ENCODE measurements around the gene HOXA13.

HOXA13 gene

GRCh38 chr7:27205325-27206280 lies 5.7 kb upstream of the HOXA13 start:
- peak; percentile 67 for DNase-seq

GRCh38 chr7:27204851-27205322 lies 5.0 kb upstream of the HOXA13 start:
- DNase-seq: no peak

GRCh38 chr7:27203964-27204594 lies 4.2 kb upstream of the HOXA13 start:
- peak; percentile 41 for DNase-seq

- peak; percentile 22 for DNase-seq
Measured at GRCh38 chr7:27203365-27203953, 3.6 kb upstream of the HOXA13 start.

- DNase-seq: no peak
Measured at GRCh38 chr7:27202862-27203134, 2.9 kb upstream of the HOXA13 start.

- peak; percentile 67 for DNase-seq
Measured at GRCh38 chr7:27202018-27202861, 2.3 kb upstream of the HOXA13 start.

GRCh38 chr7:27201580-27202017 lies 1.7 kb upstream of the HOXA13 start:
- peak; percentile 36 for DNase-seq

GRCh38 chr7:27200761-27201579 lies 1.1 kb upstream of the HOXA13 start:
- DNase-seq: peak; percentile 61

GRCh38 chr7:27198871-27199801 lies 755 bp downstream of the HOXA13 start:
- DNase-seq: peak; percentile 69

GRCh38 chr7:27198138-27198841 lies 1.6 kb downstream of the HOXA13 start:
- no peak for DNase-seq

- no peak for DNase-seq
Measured at GRCh38 chr7:27197137-27198042, 2.5 kb downstream of the HOXA13 start.

- DNase-seq: peak; percentile 94
Measured at GRCh38 chr7:27196287-27196767, 3.6 kb downstream of the HOXA13 start.

GRCh38 chr7:27194686-27195379 lies 5.1 kb downstream of the HOXA13 start:
- no peak for DNase-seq

- DNase-seq: no peak
Measured at GRCh38 chr7:27194002-27194352, 5.9 kb downstream of the HOXA13 start.

- DNase-seq: no peak
Measured at GRCh38 chr7:27193335-27194001, 6.4 kb downstream of the HOXA13 start.

- DNase-seq: no peak
Measured at GRCh38 chr7:27192546-27193334, 7.2 kb downstream of the HOXA13 start.
